WI38 (cell line): ENCODE measurements around the gene SAMD4B.
"Not testable (repeated sequence)": the region's sequence is repeated elsewhere in the genome, so short reads cannot be mapped to it uniquely, and the experiment has no call there.

ENCODE experiments used
- H3K4me3 ChIP-seq: 2 replicates; pipeline ENCODE4 v1.5.1; 2011; ENCODE audit warnings: low read depth, mild to moderate bottlenecking, control low read depth, low read length
- TF ChIP-seq, protein P1 (sequence below): IDR thresholded peaks from 2 replicates; pipeline ENCODE4 v1.5.1; 2012; ENCODE audit warnings: low read depth, mild to moderate bottlenecking, control low read depth, low read length

The SAMD4B gene

DNA sequence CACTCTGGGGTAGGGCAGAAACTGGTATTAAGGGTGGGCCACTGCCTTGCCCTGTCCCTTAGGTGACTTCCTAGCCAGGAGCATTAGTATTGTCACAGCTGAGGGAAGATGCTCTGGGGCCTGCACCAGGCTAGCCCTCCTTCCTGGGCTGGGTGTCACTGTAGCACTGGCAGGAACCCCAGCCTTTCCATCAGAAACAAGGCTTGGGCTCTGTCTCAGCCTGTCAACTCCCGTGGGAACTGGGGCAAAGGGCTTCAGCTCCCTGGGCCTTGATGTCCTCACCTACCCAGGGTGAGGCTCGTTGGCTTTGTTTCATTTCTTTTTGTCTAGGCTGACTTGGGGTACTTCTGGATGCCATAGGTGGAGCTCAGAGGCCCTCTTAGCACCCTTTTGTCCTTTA, 30.7 kb downstream of the SAMD4B start:
- TF ChIP-seq, protein P1, sequence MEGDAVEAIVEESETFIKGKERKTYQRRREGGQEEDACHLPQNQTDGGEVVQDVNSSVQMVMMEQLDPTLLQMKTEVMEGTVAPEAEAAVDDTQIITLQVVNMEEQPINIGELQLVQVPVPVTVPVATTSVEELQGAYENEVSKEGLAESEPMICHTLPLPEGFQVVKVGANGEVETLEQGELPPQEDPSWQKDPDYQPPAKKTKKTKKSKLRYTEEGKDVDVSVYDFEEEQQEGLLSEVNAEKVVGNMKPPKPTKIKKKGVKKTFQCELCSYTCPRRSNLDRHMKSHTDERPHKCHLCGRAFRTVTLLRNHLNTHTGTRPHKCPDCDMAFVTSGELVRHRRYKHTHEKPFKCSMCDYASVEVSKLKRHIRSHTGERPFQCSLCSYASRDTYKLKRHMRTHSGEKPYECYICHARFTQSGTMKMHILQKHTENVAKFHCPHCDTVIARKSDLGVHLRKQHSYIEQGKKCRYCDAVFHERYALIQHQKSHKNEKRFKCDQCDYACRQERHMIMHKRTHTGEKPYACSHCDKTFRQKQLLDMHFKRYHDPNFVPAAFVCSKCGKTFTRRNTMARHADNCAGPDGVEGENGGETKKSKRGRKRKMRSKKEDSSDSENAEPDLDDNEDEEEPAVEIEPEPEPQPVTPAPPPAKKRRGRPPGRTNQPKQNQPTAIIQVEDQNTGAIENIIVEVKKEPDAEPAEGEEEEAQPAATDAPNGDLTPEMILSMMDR, result no peak
- no peak overlapping the region for H3K4me3 ChIP-seq

DNA sequence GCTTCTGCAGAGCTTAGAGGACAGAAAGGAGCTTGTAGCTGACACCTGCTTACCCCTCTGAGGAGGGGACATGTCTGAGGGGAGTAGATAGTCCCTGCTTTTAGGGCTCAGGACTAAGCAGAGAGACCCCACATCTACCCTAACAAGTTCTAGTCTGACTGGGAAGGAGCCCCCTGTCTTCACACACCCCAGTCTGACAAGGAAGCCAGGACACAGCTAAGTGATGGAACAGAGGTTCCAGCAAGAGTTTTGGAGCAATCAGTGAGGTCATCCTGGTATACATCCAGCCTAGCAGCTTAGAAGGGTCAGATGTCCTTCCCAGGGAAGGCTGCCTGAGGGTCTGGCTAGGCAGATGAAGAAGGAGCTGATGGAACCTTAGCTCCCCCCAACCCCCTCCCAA, 33.7 kb downstream of the SAMD4B start:
- TF ChIP-seq, protein P1, result no peak
- no peak overlapping the region for H3K4me3 ChIP-seq

DNA sequence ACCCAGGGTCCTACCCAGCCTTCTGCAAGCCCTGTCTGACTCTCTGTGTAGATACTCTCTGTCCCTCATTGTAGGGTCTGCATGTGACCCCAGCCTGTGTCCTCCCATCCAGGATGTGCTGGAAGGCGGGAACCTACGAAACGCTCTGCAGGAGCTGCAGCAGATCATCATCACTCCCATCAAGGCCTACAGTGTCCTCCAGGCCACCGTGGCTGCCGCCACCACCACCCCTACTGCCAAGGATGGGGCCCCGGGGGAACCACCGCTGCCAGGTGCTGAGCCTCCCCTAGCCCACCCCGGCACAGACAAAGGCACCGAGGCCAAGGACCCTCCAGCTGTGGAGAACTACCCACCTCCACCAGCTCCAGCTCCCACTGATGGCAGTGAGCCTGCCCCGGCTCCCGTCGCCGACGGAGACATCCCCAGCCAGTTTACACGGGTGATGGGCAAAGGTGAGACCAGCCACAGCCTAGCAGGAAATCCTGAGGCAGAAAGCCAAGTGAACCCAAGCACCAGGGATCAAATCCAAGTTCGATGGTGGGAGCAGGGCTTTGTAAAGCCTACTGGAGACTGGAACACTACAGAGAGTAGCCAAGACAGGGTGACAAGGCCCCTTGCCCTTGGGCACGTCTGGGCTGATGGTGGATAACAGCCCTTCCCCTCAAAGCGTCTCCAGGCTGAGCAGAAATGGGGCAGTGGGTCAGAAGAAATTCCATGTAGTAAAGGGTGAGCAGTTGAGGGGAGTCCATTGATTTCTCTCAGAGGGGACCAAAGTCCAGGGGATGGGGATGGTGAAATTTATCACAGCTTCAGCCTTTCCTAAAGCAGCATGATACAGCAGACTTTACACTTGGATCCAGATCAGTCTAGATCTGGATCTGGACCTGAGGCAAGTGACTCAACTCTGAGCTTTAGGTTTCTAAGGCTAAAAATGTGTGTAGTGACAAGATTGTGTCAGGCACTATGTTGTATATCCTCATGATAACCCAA, 35.4 kb downstream of the SAMD4B start:
- no peak overlapping the region for H3K4me3 ChIP-seq
- TF ChIP-seq, protein P1, result no peak

DNA sequence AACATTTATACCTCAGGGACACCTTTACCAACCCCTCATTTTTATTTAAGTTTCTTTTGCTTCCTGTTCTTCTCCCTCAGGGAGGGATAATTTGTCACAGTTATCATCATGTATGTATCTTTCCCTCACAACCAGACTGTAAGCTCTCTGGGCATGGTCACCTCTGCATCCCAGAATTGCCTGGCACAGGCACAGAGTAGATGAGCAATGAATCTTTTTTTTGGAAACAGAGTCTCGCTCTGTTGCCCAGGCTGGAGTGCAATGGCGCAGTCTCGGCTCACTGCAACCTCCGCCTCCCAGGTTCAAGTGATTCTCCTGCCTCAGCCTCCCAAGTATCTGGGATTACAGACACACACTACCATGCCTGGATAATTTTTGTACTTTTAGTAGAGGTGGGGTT, 37.1 kb downstream of the SAMD4B start:
- H3K4me3 ChIP-seq, result not testable (repeated sequence)

DNA sequence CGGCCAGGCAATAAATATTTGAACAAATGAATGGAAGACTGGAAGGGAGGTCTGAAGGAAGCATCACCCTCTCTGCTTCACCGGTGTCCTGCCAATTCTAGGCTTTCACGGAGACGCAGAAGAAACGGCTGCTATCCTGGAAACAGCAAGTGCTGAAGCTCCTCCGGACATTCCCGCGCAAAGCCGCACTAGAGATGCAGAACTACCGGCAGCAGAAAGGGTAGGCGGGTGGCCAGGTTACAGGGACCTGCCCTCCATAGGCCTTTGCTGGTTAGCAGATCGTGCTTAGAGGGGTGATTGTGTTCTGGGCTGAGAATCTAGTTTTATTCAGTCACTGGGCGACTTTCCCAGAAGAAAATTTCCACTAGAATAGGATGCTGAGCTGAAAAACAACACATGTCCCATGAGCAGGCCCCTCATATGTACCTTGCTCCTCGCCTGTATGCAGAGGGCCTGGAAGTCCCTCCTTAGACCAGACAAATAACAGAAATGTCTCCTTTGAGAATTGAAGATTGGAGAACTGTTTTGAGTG, 37.7 kb downstream of the SAMD4B start:
- TF ChIP-seq, protein P1, result no peak
- H3K4me3 ChIP-seq, result no peak overlapping the region

DNA sequence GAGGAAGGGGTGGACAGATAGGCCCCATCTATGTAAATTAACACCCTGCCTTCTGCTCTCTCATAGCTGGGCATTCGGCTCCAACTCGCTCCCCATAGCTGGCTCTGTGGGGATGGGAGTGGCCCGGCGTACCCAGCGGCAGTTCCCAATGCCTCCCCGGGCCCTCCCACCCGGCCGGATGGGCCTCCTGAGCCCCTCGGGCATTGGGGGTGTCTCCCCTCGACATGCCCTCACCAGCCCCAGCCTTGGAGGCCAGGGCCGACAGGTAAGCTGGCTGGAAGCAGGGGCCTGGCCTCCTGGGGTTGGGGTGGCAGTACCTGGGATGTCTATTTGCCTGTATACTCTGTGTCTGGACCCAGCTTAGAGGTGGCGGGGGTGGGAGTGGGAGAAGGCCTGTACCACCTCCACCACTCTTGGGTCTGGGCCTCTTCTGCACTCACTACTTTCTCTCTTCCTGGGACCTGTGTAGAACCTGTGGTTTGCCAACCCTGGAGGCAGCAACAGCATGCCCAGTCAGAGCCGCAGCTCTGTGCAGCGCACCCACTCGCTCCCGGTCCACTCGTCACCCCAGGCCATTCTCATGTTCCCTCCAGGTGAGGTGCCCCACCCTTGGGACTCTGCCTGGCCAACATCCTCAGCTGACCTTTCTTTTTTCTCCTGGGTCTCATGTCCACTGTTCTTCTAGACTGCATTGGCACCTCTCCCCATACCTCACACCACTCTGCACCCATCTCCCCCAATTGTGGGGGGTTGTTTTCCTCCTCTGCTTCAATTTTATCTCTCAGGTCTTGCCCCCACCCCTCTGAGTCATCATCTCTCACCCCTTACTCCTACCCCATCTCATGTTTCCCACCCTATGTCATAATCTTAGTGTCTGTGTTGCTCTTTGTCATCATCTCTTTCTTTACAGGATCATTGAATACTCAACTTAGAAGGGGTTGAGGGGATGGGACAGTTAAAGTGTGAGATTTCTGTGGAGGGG, 38.6 kb downstream of the SAMD4B start:
- H3K4me3 ChIP-seq, result no peak overlapping the region
- TF ChIP-seq, protein P1, result no peak

DNA sequence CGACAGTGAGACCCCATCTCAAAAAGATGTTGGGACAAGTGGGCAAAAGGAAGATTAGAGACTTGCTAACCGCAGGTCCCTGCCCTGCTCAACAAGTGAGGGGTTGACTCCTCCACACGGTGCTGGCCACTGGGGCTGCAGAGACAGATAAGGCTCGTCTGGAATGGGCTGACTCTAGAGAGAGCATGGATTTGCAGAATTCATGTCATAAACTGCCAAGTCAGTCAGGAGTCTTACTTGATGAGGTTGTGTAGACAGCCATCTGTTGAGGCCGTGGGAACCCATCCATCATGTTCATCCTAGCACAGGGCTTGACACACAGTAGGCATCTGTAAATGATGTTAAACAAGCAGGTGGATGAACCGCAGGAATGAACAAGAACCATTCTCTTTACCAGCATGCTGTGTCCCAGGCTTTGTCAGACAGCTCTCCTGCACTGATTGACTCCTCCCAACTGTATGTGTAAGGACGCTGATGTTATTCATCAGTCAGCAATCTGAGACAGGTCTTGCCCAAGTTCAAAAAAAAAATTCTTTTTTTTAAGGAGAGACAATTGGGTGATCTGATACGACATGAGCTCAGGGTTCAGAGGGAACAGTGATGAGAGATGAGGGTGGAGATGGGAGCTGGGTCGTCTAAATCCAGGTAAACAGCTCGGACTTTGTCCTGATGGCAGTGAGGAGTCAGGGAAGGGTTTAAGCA, 39.8 kb downstream of the SAMD4B start:
- no peak overlapping the region for H3K4me3 ChIP-seq
- TF ChIP-seq, protein P1, result no peak
